Stomach (tissue), 9 donors: ENCODE results near the gene COG3. TPM values are rescaled to one million over a fixed set of nuclear protein-coding genes. Genes with fewer than 3 reads are reported as not detected.

Source experiments
- DNase-seq, 2 donors: peaks; one replicate each; pipeline versions ENCODE4 v3.0.0 to v3.0.0-alpha.2; 2013 to 2019
- H3K27ac ChIP-seq, 5 donors: fragments of 200-600 bp in 4 of 5; sonication (generic) in 4 of 5; one replicate each; pipeline ENCODE4 v1.5.1; 2013 to 2019; ENCODE audit warnings: mild to moderate bottlenecking in 1 of 5, moderate library complexity in 1 of 5
- H3K27me3 ChIP-seq, 3 donors: fragments of 200-600 bp; sonication (generic); one replicate each; pipeline ENCODE4 v1.5.1; 2017 to 2019; ENCODE audit warnings: mixed run types in 1 of 3
- H3K36me3 ChIP-seq, 4 donors: fragments of 200-600 bp; sonication (generic); 1 replicate in 3 of 4; 2 replicates in 1 of 4; pipeline ENCODE4 v1.5.1; 2016 to 2019
- H3K4me1 ChIP-seq, 4 donors: fragments of 200-600 bp; sonication (generic); one replicate each; pipeline ENCODE4 v1.5.1; 2016 to 2019
- H3K4me3 ChIP-seq, 4 donors: fragments of 200-600 bp; sonication (generic) in 3 of 4; one replicate each; pipeline ENCODE4 v1.5.1; 2016 to 2019; ENCODE audit warnings: mild to moderate bottlenecking in 1 of 4
- H3K9me3 ChIP-seq, 4 donors: fragments of 200-600 bp; sonication (generic); one replicate each; pipeline ENCODE4 v1.5.1; 2016 to 2019
- EP300 ChIP-seq: sonication (generic); formaldehyde crosslinking; IDR thresholded peaks from one replicate; pipeline ENCODE4 v1.6.1; 2017; ENCODE audit warnings: antibody characterized with exemption
- POLR2A ChIP-seq, 4 donors: fragments of 450-650 bp; IDR thresholded peaks; one replicate each; pipeline ENCODE4 v1.6.1; 2016; ENCODE audit warnings: antibody characterized with exemption in 4 of 4, control low read depth in 2 of 4, mild to moderate bottlenecking in 1 of 4, moderate library complexity in 1 of 4
- POLR2AphosphoS5 ChIP-seq, 3 donors: sonication (generic); formaldehyde crosslinking; IDR thresholded peaks; one replicate each; pipeline ENCODE4 v1.6.1; 2016; ENCODE audit warnings: antibody characterized with exemption in 3 of 3
- WGBS, 5 donors: extraction: QIAGEN DNeasy Blood & Tissue Kit in 3 of 5; methylation state at CpG; one replicate each; pipeline versions ENCODE4 v1.1.5 to v1.1.7; 2013 to 2018; 5-methylcytosine and 5-hydroxymethylcytosine counted together
- intact Hi-C: fragments of 100-400 bp; cut with DNase I; formaldehyde crosslinking; loops from one replicate; pipeline ENCODE4 v1.15.1; 2023; ENCODE audit warnings: low total_unique reads
- polyA plus RNA-seq, 3 donors: library from polyadenylated mRNA; stranded (reverse); fragments of 200-250 nt; gene quantifications; one replicate each; pipeline ENCODE4 v1.2.3, GENCODE V29; 2013
- total RNA-seq, 5 donors: library from RNA; depleted of rRNA; stranded (reverse); fragments of >200 nt; gene quantifications; one replicate each; pipeline versions ENCODE4 v1.1.0 to v1.2.3, GENCODE V29; 2014 to 2016
- TF ChIP-seq, protein P1 (sequence below), 7 experiments: fragments of 450-650 bp in 4 of 7; fragments of 200-600 bp in 3 of 7; sonication (generic) in 3 of 7; IDR thresholded peaks; one replicate each; pipeline ENCODE4 v1.5.1; 2016 to 2019; ENCODE audit warnings: antibody characterized with exemption in 7 of 7, control low read depth in 2 of 7, mild to moderate bottlenecking in 1 of 7
- donor health status: healthy with polysubstance abuse.
- donor health status: Bipolar disorder and iron deficiency.
- donor health status: healthy.

COG3 gene
- total and polyA plus RNA-seq, 8 donors: 10.4 to 442 (median 39.7) TPM

- WGBS, 5 donors: 22 to 50% (median 43%) methylated on average over 4 of the region's 4 CpGs
- no peak for DNase-seq
- no peaks in the 10 kb centered on the region for H3K27me3 ChIP-seq
- H3K27ac ChIP-seq: peak overlapping the region in 2 of 5 donors; percentile 5 to 32
- peaks cover 0 to 15% (median 8%) of the 10 kb centered on the region in 4 donors for H3K4me1 ChIP-seq
- intact Hi-C loops: no loop called here
- H3K36me3 ChIP-seq: peaks cover 50 to 87% (median 82%) of the 10 kb centered on the region in 4 donors
- TF ChIP-seq POLR2AphosphoS5 (IDR thresholded peaks at IDR 0.05) (no peak), POLR2A (IDR thresholded peaks at IDR 0.05) (no peak), EP300 (no peak)
- TF ChIP-seq, protein P1, sequence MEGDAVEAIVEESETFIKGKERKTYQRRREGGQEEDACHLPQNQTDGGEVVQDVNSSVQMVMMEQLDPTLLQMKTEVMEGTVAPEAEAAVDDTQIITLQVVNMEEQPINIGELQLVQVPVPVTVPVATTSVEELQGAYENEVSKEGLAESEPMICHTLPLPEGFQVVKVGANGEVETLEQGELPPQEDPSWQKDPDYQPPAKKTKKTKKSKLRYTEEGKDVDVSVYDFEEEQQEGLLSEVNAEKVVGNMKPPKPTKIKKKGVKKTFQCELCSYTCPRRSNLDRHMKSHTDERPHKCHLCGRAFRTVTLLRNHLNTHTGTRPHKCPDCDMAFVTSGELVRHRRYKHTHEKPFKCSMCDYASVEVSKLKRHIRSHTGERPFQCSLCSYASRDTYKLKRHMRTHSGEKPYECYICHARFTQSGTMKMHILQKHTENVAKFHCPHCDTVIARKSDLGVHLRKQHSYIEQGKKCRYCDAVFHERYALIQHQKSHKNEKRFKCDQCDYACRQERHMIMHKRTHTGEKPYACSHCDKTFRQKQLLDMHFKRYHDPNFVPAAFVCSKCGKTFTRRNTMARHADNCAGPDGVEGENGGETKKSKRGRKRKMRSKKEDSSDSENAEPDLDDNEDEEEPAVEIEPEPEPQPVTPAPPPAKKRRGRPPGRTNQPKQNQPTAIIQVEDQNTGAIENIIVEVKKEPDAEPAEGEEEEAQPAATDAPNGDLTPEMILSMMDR (IDR thresholded peaks at IDR 0.05): no peak
- no peaks in the 10 kb centered on the region for H3K9me3 ChIP-seq
- no peak overlapping the region for H3K4me3 ChIP-seq
These were observed 53.9 kb downstream of the COG3 start for GRCh38 chr13:45518525-45519245.

- DNase-seq: no peak
- Histone ChIP-seq H3K4me1 (peaks cover 0 to 15% (median 8%) of the 10 kb centered on the region in 4 donors), H3K36me3 (peaks cover 55 to 87% (median 81%) of the 10 kb centered on the region in 4 donors), H3K27me3 (no peaks in the 10 kb centered on the region), H3K27ac (peak overlapping the region in 2 of 5 donors; percentile 32 to 38), H3K9me3 (no peaks in the 10 kb centered on the region), H3K4me3 (no peak overlapping the region)
- TF ChIP-seq POLR2A (IDR thresholded peaks at IDR 0.05): no peak
- TF ChIP-seq, protein P1 (IDR thresholded peaks at IDR 0.05): no peak
- TF ChIP-seq POLR2AphosphoS5 (IDR thresholded peaks at IDR 0.05): no peak
- TF ChIP-seq EP300: no peak
- intact Hi-C loops: no loop called here
- 56 to 72% (median 64%) methylated on average over 4 of the region's 4 CpGs for WGBS, 5 donors
These were observed 54.8 kb downstream of the COG3 start for GRCh38 chr13:45519493-45519892.

GRCh38 chr13:45521297-45521696 lies 56.6 kb downstream of the COG3 start:
- DNase-seq: peak in 1 of 2 donors; percentile 26
- Histone ChIP-seq H3K27me3 (no peaks in the 10 kb centered on the region), H3K9me3 (no peaks in the 10 kb centered on the region), H3K4me1 (peaks cover 0 to 19% (median 9%) of the 10 kb centered on the region in 4 donors), H3K36me3 (peaks cover 47 to 80% (median 73%) of the 10 kb centered on the region in 4 donors), H3K27ac (no peak overlapping the region), H3K4me3 (no peak overlapping the region)
- WGBS, 5 donors: 74 to 89% (median 84%) methylated on average over 4 of the region's 4 CpGs
- TF ChIP-seq, protein P1 (IDR thresholded peaks at IDR 0.05): no peak
- TF ChIP-seq EP300 (no peak), POLR2A (IDR thresholded peaks at IDR 0.05) (no peak), POLR2AphosphoS5 (IDR thresholded peaks at IDR 0.05) (no peak)
- intact Hi-C loops: no loop called here

DNA sequence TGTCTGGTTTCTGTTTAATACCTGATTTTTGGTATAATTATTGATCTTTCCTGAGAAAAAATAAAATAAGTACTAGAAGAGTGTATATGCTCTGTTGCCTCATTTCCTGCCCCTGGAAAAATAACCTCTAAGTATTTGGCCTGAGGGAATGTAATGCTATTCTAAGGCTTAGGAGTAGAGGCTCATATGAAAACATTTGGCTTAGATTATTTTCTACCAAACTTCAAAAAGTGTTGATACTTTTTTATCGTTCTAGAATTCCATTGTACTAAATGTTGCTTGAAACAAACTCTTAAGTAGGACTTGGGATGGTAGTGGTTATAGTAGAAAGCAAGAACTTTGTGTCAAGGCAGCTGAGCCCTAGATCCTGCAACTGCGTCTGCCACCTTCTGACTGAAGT lies 57.8 kb downstream of the COG3 start:
- peak overlapping the region in 2 of 5 donors; percentile 1 to 10 for H3K27ac ChIP-seq
- H3K4me1 ChIP-seq: peaks cover 0 to 32% (median 20%) of the 10 kb centered on the region in 4 donors
- peaks cover 35 to 79% (median 63%) of the 10 kb centered on the region in 4 donors for H3K36me3 ChIP-seq
- 26 to 64% (median 54%) methylated on average over 2 of the region's 2 CpGs for WGBS, 5 donors
- no peaks in the 10 kb centered on the region for H3K9me3 ChIP-seq
- no peak overlapping the region for H3K4me3 ChIP-seq
- TF ChIP-seq, protein P1 (IDR thresholded peaks at IDR 0.05): no peak
- no peak for TF ChIP-seq POLR2A (IDR thresholded peaks at IDR 0.05)
- no peak for TF ChIP-seq EP300
- TF ChIP-seq POLR2AphosphoS5 (IDR thresholded peaks at IDR 0.05): no peak
- no peak for DNase-seq
- H3K27me3 ChIP-seq: no peaks in the 10 kb centered on the region
- intact Hi-C loops: no loop called here
